Stimulated activated CD4-positive, alpha-beta T cell treated with anti-CD3 and anti-CD28 coated beads, Interleukin-4, amount 100 ng/mL, for 4 hours (primary cell): ENCODE data around the gene MXI1.
"Not testable (repeated sequence)": the region's sequence is repeated elsewhere in the genome, so short reads cannot be mapped to it uniquely, and the experiment has no call there.

ENCODE experiments used
- DNase-seq, 2 experiments: peaks; one replicate each; pipeline ENCODE4 v3.0.0-alpha.2; 2020

Gene MXI1

DNA sequence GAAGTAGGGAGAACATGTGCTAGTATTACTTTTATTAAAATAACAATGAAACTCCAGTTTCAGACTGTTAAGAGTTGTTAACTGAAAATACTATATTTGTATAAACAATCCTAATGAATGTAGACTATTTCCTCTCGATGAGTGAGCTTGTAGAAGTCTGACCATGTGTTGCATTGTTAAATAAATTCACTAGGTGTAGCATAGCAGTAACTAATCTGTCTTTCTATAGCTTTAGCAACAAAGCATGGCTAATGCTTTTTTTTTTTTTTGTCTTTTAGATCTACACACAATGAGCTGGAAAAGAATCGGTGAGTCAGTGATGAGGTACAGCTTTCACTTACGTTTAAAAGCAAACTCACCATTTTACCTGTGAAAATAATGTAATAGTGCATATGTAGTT is 37.1 kb downstream of the MXI1 start:
- DNase-seq, result no peak

DNA sequence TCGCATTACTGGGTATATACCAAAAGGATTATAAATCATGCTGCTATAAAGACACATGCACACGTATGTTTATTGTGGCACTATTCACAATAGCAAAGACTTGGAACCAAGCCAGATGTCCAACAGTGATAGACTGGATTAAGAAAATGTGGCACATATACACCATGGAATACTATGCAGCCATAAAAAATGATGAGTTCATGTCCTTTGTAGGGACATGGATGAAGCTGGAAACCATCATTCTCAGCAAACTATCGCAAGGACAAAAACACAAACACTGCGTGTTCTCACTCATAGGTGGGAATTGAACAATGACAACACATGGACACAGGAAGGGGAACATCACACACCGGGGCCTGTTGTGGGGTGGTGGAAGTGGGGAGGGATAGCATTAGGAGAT is 40.4 kb downstream of the MXI1 start:
- DNase-seq, result not testable (repeated sequence)

DNA sequence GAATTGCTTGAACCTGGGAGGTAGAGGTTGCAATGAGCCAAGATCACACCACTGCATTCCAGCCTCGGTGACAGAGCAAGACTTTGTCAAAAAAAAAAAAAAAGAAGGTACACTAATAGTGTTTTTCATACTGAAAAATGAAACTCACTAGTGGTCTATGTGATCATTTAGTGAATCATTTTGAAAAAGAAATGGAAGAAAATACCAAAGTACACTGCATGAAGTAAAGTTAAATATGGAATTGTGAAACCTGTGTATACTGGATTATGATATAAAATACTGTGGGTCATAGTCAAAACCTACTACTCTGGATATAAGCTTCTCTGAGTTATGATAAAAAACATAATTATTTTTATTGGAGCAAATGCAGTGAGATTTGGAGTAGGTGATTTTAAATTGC is 42.1 kb downstream of the MXI1 start:
- DNase-seq, result not testable (repeated sequence)

DNA sequence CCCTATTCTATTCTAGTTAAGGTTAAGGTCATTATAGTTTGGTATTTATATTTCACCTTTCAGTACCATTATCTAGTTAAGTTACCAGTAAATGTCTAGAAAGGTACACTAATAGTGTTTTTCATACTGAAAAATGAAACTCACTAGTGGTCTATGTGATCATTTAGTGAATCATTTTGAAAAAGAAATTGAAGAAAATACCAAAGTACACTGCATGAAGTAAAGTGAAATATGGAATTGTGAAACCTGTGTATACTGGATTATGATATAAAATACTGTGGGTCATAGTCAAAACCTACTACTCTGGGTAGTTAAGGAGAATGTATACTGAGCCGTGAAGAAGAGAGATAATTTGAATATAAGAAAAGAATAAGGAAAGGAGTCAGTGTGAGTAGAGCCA is 44.0 kb downstream of the MXI1 start:
- DNase-seq, result not testable (repeated sequence)

DNA sequence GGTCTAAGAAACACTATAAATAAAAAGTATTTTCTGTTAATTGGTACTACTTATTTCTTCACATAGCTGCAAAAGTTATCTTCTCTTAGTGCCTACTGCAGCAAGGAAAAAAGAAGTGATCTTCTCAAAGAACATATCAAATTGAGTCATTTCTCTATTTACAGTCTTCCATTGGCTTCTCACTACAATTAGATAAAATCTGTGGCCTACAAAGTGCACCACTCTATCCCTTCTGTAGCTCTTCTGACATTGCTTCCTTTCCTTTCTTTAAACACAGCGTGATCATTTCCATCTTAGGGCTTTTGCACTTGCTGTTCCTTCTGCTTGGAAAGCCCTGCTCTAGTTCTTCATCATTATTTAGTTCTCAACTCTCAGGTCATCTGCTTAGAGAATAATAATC is 44.7 kb downstream of the MXI1 start:
- no peak for DNase-seq

DNA sequence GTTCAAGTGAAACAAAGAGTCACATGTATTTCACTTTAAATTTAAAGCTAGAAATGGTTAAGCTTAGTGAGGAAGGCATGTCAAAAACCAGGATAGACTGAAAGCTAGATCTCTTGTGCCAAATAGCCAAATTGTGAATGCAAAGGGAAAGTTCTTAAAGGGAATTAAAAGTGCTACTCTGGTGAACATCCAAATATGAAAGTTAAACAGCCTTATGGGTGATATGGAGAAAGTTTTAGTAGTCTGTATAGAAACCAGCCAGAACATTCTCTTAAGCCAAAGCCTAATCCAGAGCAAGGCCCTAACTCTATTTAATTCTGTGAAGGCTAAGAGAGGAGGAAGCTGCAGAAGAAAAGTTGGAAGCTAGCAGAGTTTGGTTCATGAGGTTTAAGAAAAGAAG is 47.1 kb downstream of the MXI1 start:
- no peak for DNase-seq

DNA sequence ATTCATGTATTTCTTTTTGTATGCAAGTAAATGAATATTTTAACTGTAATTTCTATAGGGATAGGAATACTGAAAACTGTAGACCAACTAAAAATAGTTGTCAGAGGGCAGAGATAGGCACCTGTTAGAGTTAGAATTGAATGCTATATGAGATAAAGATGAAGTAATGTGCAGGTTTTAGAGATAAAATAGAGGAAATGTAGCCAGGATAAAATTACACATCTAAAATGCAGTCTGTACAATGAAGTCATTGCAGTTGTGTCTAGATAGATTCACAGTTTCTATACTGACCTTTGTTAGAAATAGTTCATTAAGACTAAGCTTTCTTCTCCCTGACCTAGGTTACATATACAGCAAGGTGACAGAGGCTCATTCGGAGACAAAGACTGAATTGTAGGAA is 51.1 kb downstream of the MXI1 start:
- DNase-seq, result no peak

DNA sequence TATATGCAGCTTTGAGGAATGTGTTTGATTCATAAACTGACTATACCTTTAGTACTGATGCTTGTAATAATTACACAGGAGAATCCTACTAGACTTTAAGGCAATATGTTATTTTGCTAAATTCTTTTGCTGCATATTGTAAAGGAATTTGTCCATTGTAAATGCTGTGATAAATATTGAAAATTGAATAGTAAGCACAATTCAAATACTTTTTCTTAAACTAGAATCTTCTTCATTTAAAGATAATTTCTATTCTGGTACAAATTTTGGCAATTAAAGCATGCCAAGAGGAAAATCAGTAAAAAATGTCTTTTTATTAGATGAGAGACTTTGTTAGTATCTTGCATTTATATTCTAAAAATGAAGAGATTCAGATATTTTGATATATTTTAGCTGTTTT is 51.9 kb downstream of the MXI1 start:
- DNase-seq, result no peak

DNA sequence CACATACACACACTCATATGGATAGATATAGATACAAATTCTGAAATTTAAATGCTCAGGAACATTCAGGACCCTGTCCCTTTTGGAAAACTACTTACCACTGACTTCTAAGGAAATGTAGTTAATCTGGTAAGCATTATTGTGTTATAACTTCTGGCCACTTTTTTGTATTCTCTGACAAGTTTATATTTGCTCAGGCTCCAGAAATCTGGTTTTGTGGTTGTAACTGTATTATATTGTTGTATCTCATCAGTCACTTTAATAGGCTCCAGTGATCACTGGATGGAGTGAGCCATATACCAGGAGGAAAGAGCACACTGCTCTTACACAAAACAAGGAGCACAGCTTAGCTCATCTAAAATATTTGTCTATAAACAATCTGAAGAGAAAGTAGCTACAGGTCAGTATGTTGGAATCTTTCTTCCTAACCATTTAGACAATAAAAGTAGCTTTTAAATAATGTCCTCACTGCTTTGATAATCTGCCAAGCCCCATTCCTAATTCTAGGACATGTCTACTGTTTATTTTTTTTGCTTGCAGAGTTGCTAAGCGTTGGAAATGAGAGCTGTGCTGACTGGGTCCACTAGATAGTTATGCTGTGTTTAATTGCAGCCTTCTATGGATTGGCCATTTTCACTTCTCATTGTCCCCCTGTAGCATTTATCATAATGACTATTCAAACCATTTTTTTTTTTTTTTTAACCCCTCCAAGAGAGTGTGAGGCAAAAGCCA is 53.5 kb downstream of the MXI1 start:
- DNase-seq, result no peak

DNA sequence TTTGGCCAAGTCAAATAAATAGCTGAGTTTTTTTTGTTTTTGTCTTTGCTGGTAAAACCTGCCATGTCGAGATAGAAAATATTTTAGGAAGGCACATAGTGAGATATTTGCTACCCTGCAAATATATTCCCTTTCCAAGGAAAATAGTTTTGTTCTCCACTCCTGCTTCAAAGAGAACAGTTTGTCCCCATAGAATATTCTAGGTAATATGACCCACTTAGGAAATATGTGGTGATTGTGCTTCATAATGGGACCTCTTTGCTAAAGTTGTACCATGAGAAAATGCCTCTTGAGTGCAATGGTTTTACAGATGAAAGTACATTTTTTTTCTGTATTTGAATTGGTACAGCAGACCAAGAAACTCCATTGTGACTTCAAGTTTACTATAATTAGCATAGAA is 55.8 kb downstream of the MXI1 start:
- no peak for DNase-seq

DNA sequence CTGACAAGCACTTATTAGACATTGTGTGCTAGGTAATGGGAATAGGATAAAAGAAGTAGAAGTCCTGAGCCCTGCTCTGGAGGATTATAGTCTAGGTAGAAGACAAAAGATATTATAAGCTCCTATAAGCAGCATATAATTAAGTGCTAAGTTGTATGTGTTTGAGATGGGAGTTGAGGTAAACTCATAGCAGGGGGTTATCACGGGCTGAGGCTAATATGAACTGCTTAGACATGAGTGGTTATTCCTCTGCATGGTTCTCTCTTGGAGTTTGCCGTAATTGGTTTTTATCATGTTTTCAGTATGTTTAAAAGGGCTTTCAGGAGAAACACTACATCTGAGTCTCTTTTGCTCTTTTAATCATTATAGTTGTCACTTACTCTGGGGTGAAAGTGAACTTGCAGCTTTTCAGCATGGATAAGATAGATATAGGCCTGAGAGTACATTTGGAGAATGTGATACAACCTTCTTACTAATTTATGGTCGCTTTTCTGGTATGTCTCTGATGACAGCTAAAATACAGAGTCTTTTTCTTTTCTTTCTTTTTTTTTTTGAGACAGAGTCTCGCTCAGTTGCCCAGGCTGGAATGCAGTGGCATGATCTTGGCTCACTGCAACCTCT is 58.3 kb downstream of the MXI1 start:
- no peak for DNase-seq

DNA sequence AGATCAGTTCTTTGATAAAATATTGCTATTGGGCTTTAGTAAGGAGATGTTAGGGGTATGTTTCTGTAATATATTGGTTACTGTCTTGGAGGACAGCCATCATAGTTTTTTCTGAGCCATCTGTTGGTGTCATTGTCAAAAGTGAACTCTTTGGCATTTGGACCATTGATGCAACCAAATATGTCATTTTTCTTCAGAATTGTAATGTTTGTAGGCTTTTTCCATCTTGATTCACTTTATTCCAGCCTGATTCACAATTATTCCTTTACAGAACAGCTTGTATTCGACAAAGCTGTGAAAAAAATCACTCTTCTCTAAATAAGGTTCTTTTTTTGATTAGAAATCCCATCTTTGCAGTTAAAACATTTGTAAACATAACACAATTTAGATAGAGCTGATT is 59.9 kb downstream of the MXI1 start:
- DNase-seq, result no peak

DNA sequence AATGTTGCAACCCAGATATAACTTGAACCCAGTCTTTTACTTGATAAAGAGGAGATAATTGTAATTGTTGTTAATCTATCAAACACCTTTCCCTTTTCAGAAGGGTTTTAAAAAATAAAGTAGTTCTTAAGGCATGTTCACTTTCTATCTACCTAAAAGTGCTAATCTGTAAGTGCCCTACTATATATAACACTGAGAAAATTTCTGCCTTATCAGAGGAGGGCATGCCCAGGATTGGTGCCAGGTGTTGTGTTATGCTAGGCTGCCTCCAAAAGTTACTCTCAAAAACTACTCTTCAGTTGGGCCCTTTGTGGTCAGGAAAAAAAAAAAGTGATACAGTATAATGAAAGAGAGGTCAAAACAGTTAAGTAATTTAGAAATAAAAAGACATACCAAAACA is 61.0 kb downstream of the MXI1 start:
- DNase-seq, result no peak

DNA sequence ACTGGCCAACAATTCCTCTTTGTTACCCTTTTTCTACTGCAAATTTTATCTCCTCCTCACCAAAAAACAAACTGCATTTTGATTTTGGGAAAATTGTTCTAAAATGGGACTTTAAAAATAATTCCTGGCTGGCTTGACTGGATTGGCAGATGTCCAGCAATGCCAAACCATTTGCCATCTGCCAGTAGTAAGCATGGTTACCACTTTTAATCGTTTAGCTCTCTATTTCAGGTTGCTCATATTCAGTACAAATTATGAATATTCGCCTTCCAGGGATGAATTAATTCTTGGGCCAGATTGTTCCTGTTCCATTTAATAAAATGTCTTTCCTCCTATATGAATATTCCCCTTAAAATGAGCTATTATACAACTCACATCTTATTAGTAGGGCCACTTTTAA is 61.6 kb downstream of the MXI1 start:
- no peak for DNase-seq

DNA sequence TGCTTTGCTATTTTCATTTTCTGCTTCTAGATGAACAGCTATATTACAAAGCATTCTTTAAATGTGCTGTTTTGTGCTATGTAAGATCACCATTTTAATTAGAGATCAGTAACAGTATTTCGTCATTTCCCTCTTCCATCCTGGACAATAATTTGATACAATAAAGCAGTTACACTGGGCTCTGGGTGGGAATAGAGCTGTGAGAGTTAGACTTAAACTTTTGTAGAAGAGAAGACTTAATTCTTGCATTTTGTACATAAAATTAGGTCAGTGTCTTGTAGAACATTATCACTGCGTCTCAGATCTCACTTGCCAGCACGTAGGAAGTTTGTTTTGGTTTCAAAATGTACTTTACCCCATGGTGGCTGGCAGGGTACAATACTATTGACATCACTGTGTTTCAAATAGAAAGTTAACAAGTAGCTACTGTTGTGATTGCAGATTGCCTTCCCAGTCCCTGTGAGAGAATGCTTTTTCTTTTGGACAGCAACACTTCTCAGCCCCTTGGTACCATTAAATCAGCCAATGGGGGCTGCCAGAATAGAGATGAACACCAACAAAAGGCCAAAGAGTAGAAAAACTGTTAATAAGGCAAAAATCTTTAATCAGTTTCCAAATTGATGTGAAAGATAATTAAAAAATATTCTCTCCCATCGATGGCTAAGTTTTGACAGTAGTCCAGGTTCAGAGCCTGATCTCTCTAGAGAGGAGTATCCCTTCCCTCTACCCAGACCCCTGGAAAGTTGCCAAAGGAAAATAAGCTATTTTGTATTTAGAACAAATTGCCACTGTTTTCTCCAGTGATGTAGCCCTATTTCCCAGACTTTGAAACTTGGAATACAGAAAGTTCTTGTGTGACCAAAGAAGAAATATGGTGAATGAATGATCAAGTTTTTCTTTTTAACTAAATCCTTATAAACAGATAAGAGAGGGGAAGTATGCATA is 62.2 kb downstream of the MXI1 start:
- DNase-seq, result no peak

DNA sequence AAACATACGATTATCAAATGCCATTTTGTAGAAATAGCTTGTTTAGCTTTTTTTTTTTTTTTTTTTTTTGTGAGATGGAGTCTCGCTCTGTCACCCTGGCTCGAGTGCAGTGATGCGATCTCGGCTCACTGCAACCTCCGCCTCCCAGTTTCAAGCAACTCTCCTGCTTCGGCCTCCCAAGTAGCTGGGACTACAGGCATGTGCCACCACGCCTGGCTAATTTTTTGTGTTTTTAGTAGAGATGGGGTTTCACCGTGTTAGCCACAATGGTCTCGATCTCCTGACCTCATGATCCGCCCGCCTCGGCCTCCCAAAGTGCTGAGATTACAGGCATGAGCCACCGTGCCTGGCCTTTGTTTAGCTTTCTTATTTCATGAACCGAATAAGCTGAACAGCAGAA is 65.6 kb downstream of the MXI1 start:
- DNase-seq, result not testable (repeated sequence)

DNA sequence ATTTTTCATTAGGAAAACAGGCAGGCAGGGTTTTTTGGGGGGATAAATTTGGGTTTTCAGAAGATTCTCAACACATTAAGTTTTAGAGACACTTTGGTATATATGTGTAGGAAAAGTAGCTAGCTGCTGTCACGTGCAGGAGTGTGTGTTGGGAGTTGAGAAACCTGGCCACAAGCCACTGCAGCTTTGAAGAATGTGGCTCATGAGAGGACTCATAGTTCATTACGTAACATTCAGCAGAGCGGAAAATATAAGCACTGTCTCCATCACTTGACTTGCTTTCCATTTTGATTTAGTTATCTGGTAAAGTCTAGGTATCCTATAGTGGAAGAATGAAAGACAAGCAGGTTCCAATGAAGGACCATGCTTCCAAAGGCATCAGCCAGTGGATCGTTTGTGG is 66.1 kb downstream of the MXI1 start:
- peak in 1 of 2 experiments; percentile 58 for DNase-seq

DNA sequence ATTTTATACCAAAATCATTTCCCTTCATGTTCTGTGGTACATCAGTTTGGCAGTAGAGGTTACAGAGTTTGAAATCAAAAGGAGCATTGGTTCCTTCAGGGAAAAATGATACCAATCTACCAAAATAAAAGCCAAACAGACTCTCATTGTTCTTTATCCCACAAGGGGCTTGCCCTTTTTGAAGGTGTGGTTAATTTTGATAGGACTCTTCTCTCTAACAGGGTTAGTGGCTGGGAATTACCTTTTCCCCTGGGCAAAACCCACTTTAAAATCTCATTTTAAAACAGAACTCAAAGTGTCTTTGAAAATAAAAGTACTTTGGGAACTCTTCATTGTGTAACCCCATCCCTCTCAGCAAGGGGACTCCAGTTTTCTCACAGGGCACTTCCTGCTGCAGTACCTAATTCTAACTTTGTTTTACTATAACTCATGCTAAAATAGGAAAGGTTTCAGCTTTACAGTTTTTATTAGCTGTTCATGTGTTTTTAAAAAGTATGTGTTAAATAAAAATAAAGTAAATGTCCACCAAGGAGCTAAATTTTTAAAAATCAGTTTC is 66.7 kb downstream of the MXI1 start:
- DNase-seq, result no peak

DNA sequence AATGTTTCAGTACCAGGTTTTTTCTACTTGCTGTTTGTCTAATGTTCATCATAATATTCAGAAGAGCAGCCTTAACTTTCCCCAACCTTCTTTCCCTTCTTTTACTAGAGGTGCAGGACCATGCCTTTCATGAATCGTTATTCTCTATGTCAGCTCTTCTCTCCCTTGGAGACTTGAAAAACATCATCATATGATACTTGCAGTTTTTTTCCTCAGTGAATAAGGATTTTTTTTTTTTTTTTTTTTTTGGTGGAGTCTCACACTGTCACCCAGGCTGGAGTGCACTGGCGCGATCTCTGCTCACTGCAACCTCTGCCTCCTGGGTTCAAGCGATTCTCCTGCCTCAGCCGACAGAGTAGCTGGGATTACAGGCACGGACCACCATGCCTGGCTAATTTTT is 67.2 kb downstream of the MXI1 start:
- no peak for DNase-seq

DNA sequence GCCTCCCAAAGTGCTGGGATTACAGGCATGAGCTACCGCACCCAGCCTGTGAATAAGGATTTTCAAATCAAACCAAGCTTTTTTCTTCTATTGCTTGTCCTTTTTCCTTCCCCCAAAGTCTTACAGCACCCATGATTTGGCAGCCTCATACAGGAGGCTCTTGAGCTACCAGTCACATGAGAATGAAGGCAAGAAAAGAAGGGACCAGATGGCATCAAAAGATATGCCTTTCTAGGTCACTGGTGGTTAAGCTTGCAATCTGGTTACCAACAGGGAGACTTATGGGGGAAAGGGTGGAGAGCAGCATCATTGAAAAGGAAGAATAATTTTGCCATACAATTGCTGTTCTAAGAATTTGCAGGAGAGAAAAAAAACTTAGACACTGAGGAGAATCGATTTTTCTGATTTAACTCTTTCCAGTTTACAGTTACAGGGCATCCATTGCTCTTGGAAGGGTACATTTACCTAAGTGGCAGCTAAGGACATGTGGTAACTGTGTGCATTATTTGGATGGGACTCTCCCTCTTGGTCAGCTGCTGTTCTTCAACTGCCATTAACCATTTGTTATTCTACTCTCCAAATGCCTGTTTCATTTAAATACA is 67.8 kb downstream of the MXI1 start:
- no peak for DNase-seq

DNA sequence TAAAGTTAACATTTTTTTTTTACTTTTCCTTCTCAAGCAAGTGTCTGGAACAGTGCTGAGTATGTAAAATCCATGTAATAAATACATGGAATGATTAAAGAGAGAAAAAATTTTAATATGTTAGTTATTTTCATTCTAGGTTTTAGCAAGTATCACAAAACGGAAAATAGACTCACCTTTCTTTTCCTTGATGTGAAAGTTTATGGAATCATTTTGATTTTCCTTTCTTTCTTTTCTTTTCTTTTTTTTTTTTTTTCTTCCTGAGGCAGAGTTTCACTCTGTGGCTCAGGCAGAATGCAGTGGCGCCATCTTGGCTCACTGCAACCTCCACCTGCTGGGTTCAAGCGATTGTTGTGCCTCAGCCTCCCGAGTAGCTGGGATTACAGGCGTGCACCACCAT is 69.2 kb downstream of the MXI1 start:
- no peak for DNase-seq

DNA sequence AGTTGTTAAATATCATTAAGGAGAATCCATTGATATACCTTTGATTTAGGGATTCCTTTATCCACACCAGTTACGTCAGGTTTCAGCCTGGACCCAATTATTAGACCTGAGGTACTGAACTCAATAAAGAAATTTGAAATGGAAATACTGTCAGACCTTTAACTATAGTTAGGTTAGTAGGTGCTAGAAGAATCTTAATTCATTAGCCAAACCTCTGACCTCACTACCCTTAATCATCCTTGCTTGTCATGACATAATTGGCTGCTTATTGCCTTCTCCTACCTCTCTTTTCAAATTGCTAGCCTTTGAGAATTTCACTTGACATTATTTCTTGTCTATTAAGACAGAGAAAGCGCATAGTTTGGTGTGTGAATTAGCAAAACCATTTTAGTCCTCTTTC is 70.2 kb downstream of the MXI1 start:
- no peak for DNase-seq
